HepG2 (cell line): ENCODE measurements around the gene SYT1. TPM values are rescaled to one million over a fixed set of nuclear protein-coding genes. Genes with fewer than 3 reads are reported as not detected.

Source experiments
- ATAC-seq: fragments of 200-7000 bp; cut with Tn5 transposase; 3 replicates; pipeline ENCODE4 v1.9.1; 2020; ENCODE audit warnings: mild to moderate bottlenecking, moderate library complexity
- BruUV-seq: library from RNA; stranded (reverse); fragments of 400-500 nt; replicated peaks from 2 replicates; lab custom pipeline; 2021; lab: Mats Ljungman, UMichigan
- CTCF ChIA-PET: fragments of 300-600 bp; formaldehyde crosslinking; extraction: SDS; loops from one replicate; lab custom pipeline; 2021; ENCODE audit warnings: low total read pairs, inconsistent platforms, low intra/inter-chr PET ratio; lab: Yijun Ruan, JAX
- POLR2A ChIA-PET: fragments of 350-600 bp; sonication (Branson Sonifier 250); formaldehyde crosslinking; loops from one replicate; lab custom pipeline; 2020; ENCODE audit warnings: antibody characterized with exemption, inconsistent platforms; lab: Yijun Ruan, JAX
- DNase-seq: peaks from one replicate; pipeline ENCODE4 v3.0.0-alpha.2; 2015; ENCODE audit warnings: low spot score
- FAIRE-seq: peaks from 3 replicates; lab custom pipeline; 2011; peaks lifted over from hg19 to GRCh38; lab: Jason Lieb, UNC
- H2AFZ ChIP-seq: one replicate; pipeline ENCODE4 v1.6.1; 2011; ENCODE audit warnings: low read length, inconsistent platforms
- H3K27ac ChIP-seq: fragments of 300-600 bp; 3 replicates; pipeline ENCODE4 v1.8.0; 2011; ENCODE audit warnings: mixed run types, mild to moderate bottlenecking, mixed read lengths, low read length, inconsistent platforms; ENCODE audit not compliant: insufficient read depth; ENCODE audit errors: extremely low read length
- H3K27me3 ChIP-seq, 2 experiments: fragments of 200-600 bp in 1 of 2; 2 replicates in 1 of 2; 3 replicates in 1 of 2; pipeline versions ENCODE4 v1.6.0 to v1.8.0; 2011; ENCODE audit warnings: low read length in 2 of 2, mild to moderate bottlenecking in 2 of 2, moderate library complexity in 2 of 2, inconsistent platforms in 1 of 2; ENCODE audit not compliant: insufficient read depth in 2 of 2, control insufficient read depth in 1 of 2
- H3K36me3 ChIP-seq, 2 experiments: fragments of 200-600 bp in 1 of 2; replicated peaks in 1 of 2; 2 replicates in 1 of 2; 3 replicates in 1 of 2; pipeline versions ENCODE4 v1.5.1 to v1.8.0; 2011; ENCODE audit warnings: low read length in 2 of 2, inconsistent platforms in 1 of 2; ENCODE audit not compliant: insufficient read depth in 2 of 2, control insufficient read depth in 1 of 2
- H3K4me1 ChIP-seq: 2 replicates; pipeline ENCODE4 v1.5.1; 2012; ENCODE audit warnings: low read length, inconsistent platforms; ENCODE audit not compliant: insufficient read depth
- H3K4me2 ChIP-seq: 2 replicates; pipeline ENCODE4 v1.6.0; 2011; ENCODE audit warnings: low read depth, low read length, inconsistent platforms
- H3K4me3 ChIP-seq, 3 experiments: fragments of 200-600 bp in 1 of 3; sonication (generic), shearing (Covaris generic) in 1 of 3; replicated peaks in 1 of 3; 2 replicates each; pipeline ENCODE4 v1.5.1; 2011 to 2016; ENCODE audit warnings: low read length in 3 of 3, inconsistent platforms in 2 of 3, low read depth in 2 of 3, mild to moderate bottlenecking in 2 of 3, control low read depth in 1 of 3, mixed read lengths in 1 of 3; ENCODE audit not compliant: insufficient read depth in 1 of 3
- H3K79me2 ChIP-seq: one replicate; pipeline ENCODE4 v1.6.1; 2011; ENCODE audit warnings: low read length, inconsistent platforms; ENCODE audit not compliant: insufficient read depth
- H3K9ac ChIP-seq: 2 replicates; pipeline ENCODE4 v1.6.0; 2011; ENCODE audit warnings: mild to moderate bottlenecking, low read depth, low read length, inconsistent platforms; ENCODE audit not compliant: insufficient read depth
- H3K9me3 ChIP-seq: 2 replicates; pipeline ENCODE4 v1.5.1; 2012; ENCODE audit warnings: mild to moderate bottlenecking, low read length
- H4K20me1 ChIP-seq: 2 replicates; pipeline ENCODE4 v1.6.0; 2011; ENCODE audit warnings: inconsistent platforms, mild to moderate bottlenecking, low read length, moderate library complexity; ENCODE audit not compliant: insufficient read depth
- ATM ChIP-seq: fragments of 450-650 bp; IDR thresholded peaks from 2 replicates; pipeline ENCODE4 v1.7.1; 2017; ENCODE audit warnings: mild to moderate bottlenecking, borderline replicate concordance
- CTCF ChIP-seq: sonication (generic); formaldehyde crosslinking; IDR thresholded peaks from 2 replicates; pipeline ENCODE4 v1.5.0; 2020; ENCODE audit warnings: mild to moderate bottlenecking, missing genetic modification reagents, moderate library complexity
- ETV5 ChIP-seq: IDR thresholded peaks from 2 replicates; pipeline ENCODE4 v1.6.1; 2018; ENCODE audit warnings: missing biosample characterization, missing genetic modification reagents, inconsistent platforms, borderline replicate concordance
- FOXA1 ChIP-seq, 2 experiments: fragments of 450-650 bp in 1 of 2; sonication (generic) in 1 of 2; formaldehyde crosslinking in 1 of 2; IDR thresholded peaks; 2 replicates each; pipeline versions ENCODE4 v1.4.0 to v1.6.1; 2016 to 2020; ENCODE audit warnings: missing genetic modification reagents in 1 of 2
- FOXA3 ChIP-seq: IDR thresholded peaks from 2 replicates; pipeline ENCODE4 v1.6.1; 2016; ENCODE audit warnings: missing genetic modification reagents, missing compliant biosample characterization
- GABPB1 ChIP-seq: IDR thresholded peaks from 2 replicates; pipeline ENCODE4 v1.6.1; 2016; ENCODE audit warnings: mild to moderate bottlenecking, missing genetic modification reagents, moderate library complexity, missing compliant biosample characterization
- NR2C2 ChIP-seq: sonication (generic); formaldehyde crosslinking; IDR thresholded peaks from 2 replicates; pipeline ENCODE4 v1.4.0; 2020; ENCODE audit warnings: missing genetic modification reagents, mild to moderate bottlenecking, moderate library complexity, borderline replicate concordance
- RAD21 ChIP-seq: fragments of 450-650 bp; formaldehyde crosslinking; IDR thresholded peaks from 2 replicates; pipeline ENCODE4 v1.5.0; 2020; ENCODE audit warnings: mild to moderate bottlenecking
- SMC3 ChIP-seq: IDR thresholded peaks from 2 replicates; pipeline ENCODE4 v1.6.1; 2011; ENCODE audit warnings: low read length, improper control_type of control experiment
- SP140L ChIP-seq: sonication (generic); formaldehyde crosslinking; IDR thresholded peaks from 2 replicates; pipeline ENCODE4 v1.4.0; 2020; ENCODE audit warnings: missing genetic modification reagents, borderline replicate concordance
- STAG1 ChIP-seq: sonication (generic); formaldehyde crosslinking; IDR thresholded peaks from 2 replicates; pipeline ENCODE4 v1.4.0; 2020; ENCODE audit warnings: missing genetic modification reagents
- TEAD3 ChIP-seq: optimal IDR thresholded peaks from 2 replicates; pipeline ENCODE3; 2016; ENCODE audit warnings: borderline replicate concordance
- ZNF296 ChIP-seq: sonication (generic); formaldehyde crosslinking; conservative IDR thresholded peaks from 2 replicates; pipeline ENCODE4 v1.5.0; 2020; ENCODE audit warnings: mild to moderate bottlenecking, missing genetic modification reagents
- ZNF792 ChIP-seq: IDR thresholded peaks from 2 replicates; pipeline ENCODE4 v1.6.1; 2016
- WGBS: methylation state at CpG from one replicate; pipeline ENCODE4 v1.1.6; 2017; ENCODE audit warnings: low lambda C conversion rate; 5-methylcytosine and 5-hydroxymethylcytosine counted together
- in situ Hi-C: cut with HindIII; loops from 2 replicates; pipeline ENCODE4 v1.10.0; 2017; ENCODE audit warnings: low pct_unique_long_range_greater_than_20kb; ENCODE audit not compliant: extremely low pct_ligation_motif_present
- intact Hi-C: fragments of 100-400 bp; cut with micrococcal nuclease; formaldehyde crosslinking; loops from one replicate; pipeline ENCODE4 v1.10.0; 2022; ENCODE audit not compliant: unreplicated experiment
- polyA plus RNA-seq, 8 experiments: library from polyadenylated mRNA; depleted of rRNA in 3 of 8; stranded (reverse) in 7 of 8; unstranded in 1 of 8; fragments of >200 nt; fragmentation: Illumina TruSeq in 4 of 8; extraction: Trizol in 4 of 8; gene quantifications; 2 replicates each; pipeline versions ENCODE4 v1.2.1 to v1.2.3, GENCODE V29; 2011 to 2016; ENCODE audit warnings: low read depth in 4 of 8, missing spikeins in 1 of 8, mixed read lengths in 1 of 8; ENCODE audit not compliant: insufficient read depth in 1 of 8
- total RNA-seq, 5 experiments: library from RNA; depleted of rRNA; stranded (reverse); fragments of >200 nt; fragmentation: Illumina TruSeq; extraction: Trizol; gene quantifications; 2 replicates each; pipeline ENCODE4 v1.2.3, GENCODE V29; 2016; ENCODE audit warnings: low read depth in 1 of 5
- TF ChIP-seq, protein P1 (sequence below): sonication (generic); formaldehyde crosslinking; IDR thresholded peaks from 2 replicates; pipeline ENCODE4 v1.4.0; 2020; ENCODE audit warnings: missing genetic modification reagents
- TF ChIP-seq, protein P2 (sequence below): sonication (generic); formaldehyde crosslinking; IDR thresholded peaks from 2 replicates; pipeline ENCODE4 v1.4.0; 2020; ENCODE audit warnings: missing genetic modification reagents

The SYT1 gene
- total and polyA plus RNA-seq, 2 of the 13 experiments (the other 11 are each of a cell fraction or from before 2014, with no cell fraction given) = not detected

DNA sequence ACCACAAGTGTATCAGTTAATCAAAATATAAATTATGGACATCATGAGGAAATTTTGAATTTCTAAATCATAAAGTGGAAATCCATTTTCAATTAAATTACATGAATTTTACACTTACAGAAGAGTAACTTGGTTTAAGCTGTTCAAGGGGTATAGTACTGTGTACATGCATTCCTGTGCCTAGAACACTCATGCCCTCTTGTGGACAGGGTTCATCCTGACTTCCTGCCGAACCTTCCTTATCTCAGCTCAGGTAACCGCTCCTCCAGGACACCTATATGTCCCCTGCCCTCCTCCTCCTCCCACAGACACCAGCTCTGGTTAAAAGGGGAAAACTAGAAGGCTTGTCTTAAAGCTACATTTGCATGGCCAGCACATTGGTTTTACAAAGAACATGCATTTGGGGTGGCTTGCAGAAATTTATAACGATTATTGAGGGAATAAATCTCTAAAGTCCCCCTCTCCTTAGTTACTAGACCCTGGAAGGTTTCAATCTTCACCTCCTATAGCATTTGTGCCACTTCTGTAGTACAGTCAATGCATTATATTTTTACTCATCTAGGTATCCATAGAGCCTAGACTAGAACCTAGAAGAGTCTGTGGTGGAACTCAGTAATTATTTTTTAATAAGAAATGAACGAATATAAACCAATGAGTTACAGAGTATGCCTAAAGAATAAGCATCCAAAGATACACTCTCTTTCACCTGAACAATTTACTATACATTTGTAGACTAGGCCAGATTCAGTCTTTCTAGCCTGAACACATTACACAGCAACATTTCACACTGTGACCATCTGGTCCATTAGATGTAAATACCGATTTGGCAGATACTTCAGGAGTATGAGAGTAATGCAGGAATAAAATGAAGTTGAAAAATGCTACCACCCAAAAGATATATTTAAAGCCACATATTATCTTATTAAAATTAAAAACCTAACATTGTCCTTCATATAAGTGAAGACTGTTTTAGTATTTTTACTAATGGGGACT is 480.6 kb downstream of the SYT1 start:
- ATAC-seq (peak; percentile 100), DNase-seq (peak; percentile 59), FAIRE-seq (peak; percentile 80)
- Histone ChIP-seq H2AFZ (no peak overlapping the region), H3K4me3 (no peak overlapping the region), H3K4me2 (no peak overlapping the region), H3K4me1 (no peaks in the 10 kb centered on the region), H3K36me3 (no peaks in the 10 kb centered on the region), H3K9me3 (no peaks in the 10 kb centered on the region), H3K79me2 (no peaks in the 10 kb centered on the region), H3K27ac (no peak overlapping the region), H3K27me3 (no peaks in the 10 kb centered on the region), H4K20me1 (no peaks in the 10 kb centered on the region), H3K9ac (no peak overlapping the region)
- intact Hi-C loops = loop anchor here (1.0 to 10.0 kb wide), 5 partner anchors 224 to 1164 kb away; no protein-coding TSS in a partner anchor
- in situ Hi-C loops = loop anchor here (10.0 to 25.0 kb wide), 2 partner anchors 1160 to 1358 kb away; no protein-coding TSS in a partner anchor
- TF ChIP-seq NR2C2 (no peak), SMC3 (peak; percentile 71; the same call in 1 of the 2 replicates), FOXA1 (IDR thresholded peaks at IDR 0.05) (no peak), FOXA1 (CRISPR knock-in tag; IDR thresholded peaks at IDR 0.05) (peak; percentile 66; the same call in 1 of the 2 replicates), FOXA3 (CRISPR knock-in tag) (peak; percentile 35; the same call in 1 of the 2 replicates), STAG1 (peak; percentile 88), ZNF792 (CRISPR knock-in tag) (no peak), GABPB1 (peak; percentile 33; the same call in 1 of the 2 replicates), TEAD3 (CRISPR knock-in tag) (peak; percentile 53), CTCF (CRISPR knock-in tag) (peak; percentile 85), ZNF296 (no peak), SP140L (CRISPR knock-in tag) (no peak), ATM (no peak), ETV5 (CRISPR knock-in tag) (peak; percentile 51; the same call in 1 of the 2 replicates), RAD21 (CRISPR knock-in tag) (peak; percentile 68; the same call in 1 of the 2 replicates)
- TF ChIP-seq, protein P1, sequence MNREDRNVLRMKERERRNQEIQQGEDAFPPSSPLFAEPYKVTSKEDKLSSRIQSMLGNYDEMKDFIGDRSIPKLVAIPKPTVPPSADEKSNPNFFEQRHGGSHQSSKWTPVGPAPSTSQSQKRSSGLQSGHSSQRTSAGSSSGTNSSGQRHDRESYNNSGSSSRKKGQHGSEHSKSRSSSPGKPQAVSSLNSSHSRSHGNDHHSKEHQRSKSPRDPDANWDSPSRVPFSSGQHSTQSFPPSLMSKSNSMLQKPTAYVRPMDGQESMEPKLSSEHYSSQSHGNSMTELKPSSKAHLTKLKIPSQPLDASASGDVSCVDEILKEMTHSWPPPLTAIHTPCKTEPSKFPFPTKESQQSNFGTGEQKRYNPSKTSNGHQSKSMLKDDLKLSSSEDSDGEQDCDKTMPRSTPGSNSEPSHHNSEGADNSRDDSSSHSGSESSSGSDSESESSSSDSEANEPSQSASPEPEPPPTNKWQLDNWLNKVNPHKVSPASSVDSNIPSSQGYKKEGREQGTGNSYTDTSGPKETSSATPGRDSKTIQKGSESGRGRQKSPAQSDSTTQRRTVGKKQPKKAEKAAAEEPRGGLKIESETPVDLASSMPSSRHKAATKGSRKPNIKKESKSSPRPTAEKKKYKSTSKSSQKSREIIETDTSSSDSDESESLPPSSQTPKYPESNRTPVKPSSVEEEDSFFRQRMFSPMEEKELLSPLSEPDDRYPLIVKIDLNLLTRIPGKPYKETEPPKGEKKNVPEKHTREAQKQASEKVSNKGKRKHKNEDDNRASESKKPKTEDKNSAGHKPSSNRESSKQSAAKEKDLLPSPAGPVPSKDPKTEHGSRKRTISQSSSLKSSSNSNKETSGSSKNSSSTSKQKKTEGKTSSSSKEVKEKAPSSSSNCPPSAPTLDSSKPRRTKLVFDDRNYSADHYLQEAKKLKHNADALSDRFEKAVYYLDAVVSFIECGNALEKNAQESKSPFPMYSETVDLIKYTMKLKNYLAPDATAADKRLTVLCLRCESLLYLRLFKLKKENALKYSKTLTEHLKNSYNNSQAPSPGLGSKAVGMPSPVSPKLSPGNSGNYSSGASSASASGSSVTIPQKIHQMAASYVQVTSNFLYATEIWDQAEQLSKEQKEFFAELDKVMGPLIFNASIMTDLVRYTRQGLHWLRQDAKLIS = no peak
- TF ChIP-seq, protein P2, sequence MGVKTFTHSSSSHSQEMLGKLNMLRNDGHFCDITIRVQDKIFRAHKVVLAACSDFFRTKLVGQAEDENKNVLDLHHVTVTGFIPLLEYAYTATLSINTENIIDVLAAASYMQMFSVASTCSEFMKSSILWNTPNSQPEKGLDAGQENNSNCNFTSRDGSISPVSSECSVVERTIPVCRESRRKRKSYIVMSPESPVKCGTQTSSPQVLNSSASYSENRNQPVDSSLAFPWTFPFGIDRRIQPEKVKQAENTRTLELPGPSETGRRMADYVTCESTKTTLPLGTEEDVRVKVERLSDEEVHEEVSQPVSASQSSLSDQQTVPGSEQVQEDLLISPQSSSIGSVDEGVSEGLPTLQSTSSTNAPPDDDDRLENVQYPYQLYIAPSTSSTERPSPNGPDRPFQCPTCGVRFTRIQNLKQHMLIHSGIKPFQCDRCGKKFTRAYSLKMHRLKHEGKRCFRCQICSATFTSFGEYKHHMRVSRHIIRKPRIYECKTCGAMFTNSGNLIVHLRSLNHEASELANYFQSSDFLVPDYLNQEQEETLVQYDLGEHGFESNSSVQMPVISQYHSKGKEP (CRISPR knock-in tag) = no peak
- POLR2A ChIA-PET = no interaction called here
- CTCF ChIA-PET = interaction anchor here (0.7 to 1.0 kb wide), 3 partner anchors 223 to 1199 kb away, joined by 3 read pairs; no protein-coding TSS in a partner anchor
- WGBS = 2% methylated on average over 5 of the region's 5 CpGs
- no TSS peak for BruUV-seq
